Mesenchymal stem cell (in vitro differentiated cells and primary cell): ENCODE data around the gene SPTBN1.
"Not testable (repeated sequence)": the region's sequence is repeated elsewhere in the genome, so short reads cannot be mapped to it uniquely, and the experiment has no call there.

Experiments used
- DNase-seq: peaks from one replicate; pipeline ENCODE4 v3.0.0-alpha.2; 2013
- H2AFZ ChIP-seq: one replicate; pipeline ENCODE4 v1.6.1; 2013; ENCODE audit warnings: low read depth, mild to moderate bottlenecking, control low read depth, inconsistent platforms, low read length, moderate library complexity
- H2AK5ac ChIP-seq: 2 replicates; pipeline ENCODE4 v1.6.1; 2013; ENCODE audit warnings: low read length, moderate library complexity, mild to moderate bottlenecking, inconsistent platforms; ENCODE audit not compliant: severe bottlenecking
- H2BK120ac ChIP-seq: one replicate; pipeline ENCODE4 v1.6.1; 2013; ENCODE audit warnings: low read depth, mild to moderate bottlenecking, inconsistent platforms, low read length, moderate library complexity
- H2BK12ac ChIP-seq, 2 experiments: one replicate each; pipeline ENCODE4 v1.6.1; 2013; ENCODE audit warnings: inconsistent platforms in 2 of 2, low read length in 2 of 2, mild to moderate bottlenecking in 2 of 2, moderate library complexity in 2 of 2, control low read depth in 1 of 2
- H2BK15ac ChIP-seq: one replicate; pipeline ENCODE4 v1.6.1; 2013; ENCODE audit warnings: mild to moderate bottlenecking, low read depth, inconsistent platforms; ENCODE audit not compliant: poor library complexity, severe bottlenecking
- H2BK5ac ChIP-seq: 2 replicates; pipeline ENCODE4 v1.6.1; 2013; ENCODE audit warnings: low read depth, mild to moderate bottlenecking, low read length, control low read depth, inconsistent platforms; ENCODE audit not compliant: poor library complexity, severe bottlenecking
- H3K14ac ChIP-seq, 2 experiments: one replicate each; pipeline ENCODE4 v1.6.1; 2013; ENCODE audit warnings: inconsistent platforms in 2 of 2, low read length in 2 of 2, control low read depth in 1 of 2, mild to moderate bottlenecking in 1 of 2, moderate library complexity in 1 of 2
- H3K18ac ChIP-seq, 2 experiments: one replicate each; pipeline ENCODE4 v1.6.1; 2013; ENCODE audit warnings: inconsistent platforms in 2 of 2, low read length in 2 of 2, control low read depth in 1 of 2, low read depth in 1 of 2, mild to moderate bottlenecking in 1 of 2
- H3K23ac ChIP-seq, 2 experiments: one replicate each; pipeline ENCODE4 v1.6.1; 2013; ENCODE audit warnings: inconsistent platforms in 2 of 2, low read length in 2 of 2, mild to moderate bottlenecking in 2 of 2, moderate library complexity in 2 of 2, control low read depth in 1 of 2
- H3K27ac ChIP-seq: 2 replicates; pipeline ENCODE4 v1.5.1; 2013; ENCODE audit warnings: mild to moderate bottlenecking, moderate library complexity, low read length, control low read depth, inconsistent platforms; ENCODE audit not compliant: poor library complexity, severe bottlenecking
- H3K27me3 ChIP-seq, 2 experiments: 2 replicates each; pipeline versions ENCODE4 v1.6.1 to v1.7.0; 2013; ENCODE audit warnings: low read length in 2 of 2, mild to moderate bottlenecking in 2 of 2, moderate library complexity in 2 of 2, control low read depth in 1 of 2, inconsistent platforms in 1 of 2; ENCODE audit not compliant: control insufficient read depth in 1 of 2, insufficient read depth in 1 of 2
- H3K36me3 ChIP-seq, 2 experiments: 2 replicates each; pipeline versions ENCODE4 v1.6.1 to v1.7.0; 2013; ENCODE audit warnings: low read length in 2 of 2, control low read depth in 1 of 2, inconsistent platforms in 1 of 2, low read depth in 1 of 2, mild to moderate bottlenecking in 1 of 2; ENCODE audit not compliant: insufficient read depth in 2 of 2, control insufficient read depth in 1 of 2
- H3K4ac ChIP-seq, 2 experiments: one replicate each; pipeline ENCODE4 v1.6.1; 2013; ENCODE audit warnings: inconsistent platforms in 2 of 2, low read length in 2 of 2, mild to moderate bottlenecking in 2 of 2, moderate library complexity in 2 of 2, control low read depth in 1 of 2, low read depth in 1 of 2
- H3K4me1 ChIP-seq: 2 replicates; pipeline ENCODE4 v1.6.1; 2013; ENCODE audit warnings: low read depth, low read length, control low read depth; ENCODE audit not compliant: control insufficient read depth, insufficient read depth
- H3K4me2 ChIP-seq: 2 replicates; pipeline ENCODE4 v1.6.1; 2013; ENCODE audit warnings: low read length, mild to moderate bottlenecking, inconsistent platforms; ENCODE audit not compliant: poor library complexity, severe bottlenecking
- H3K4me3 ChIP-seq, 2 experiments: 2 replicates each; pipeline versions ENCODE4 v1.5.1 to v1.7.0; 2013; ENCODE audit warnings: low read length in 2 of 2, mild to moderate bottlenecking in 2 of 2, control low read depth in 1 of 2, low read depth in 1 of 2; ENCODE audit not compliant: insufficient read depth in 1 of 2
- H3K79me1 ChIP-seq: replicated peaks from 2 replicates; pipeline ENCODE4 v1.6.1; 2013; ENCODE audit warnings: mild to moderate bottlenecking, control low read depth, low read length, inconsistent platforms; ENCODE audit not compliant: poor library complexity, severe bottlenecking
- H3K9ac ChIP-seq: 2 replicates; pipeline ENCODE4 v1.7.0; 2013; ENCODE audit warnings: mild to moderate bottlenecking, low read length, moderate library complexity
- H3K9me3 ChIP-seq: 2 replicates; pipeline ENCODE4 v1.7.0; 2013; ENCODE audit warnings: mild to moderate bottlenecking, low read length; ENCODE audit not compliant: control insufficient read depth
- H4K8ac ChIP-seq: one replicate; pipeline ENCODE4 v1.6.1; 2013; ENCODE audit warnings: inconsistent platforms, mild to moderate bottlenecking, low read length, moderate library complexity
- H4K91ac ChIP-seq: one replicate; pipeline ENCODE4 v1.6.1; 2013; ENCODE audit warnings: mild to moderate bottlenecking, low read length, inconsistent platforms
- WGBS: methylation state at CpG from one replicate; pipeline ENCODE4 v1.1.7; 2013; ENCODE audit warnings: mixed read lengths; 5-methylcytosine and 5-hydroxymethylcytosine counted together

SPTBN1 gene

DNA sequence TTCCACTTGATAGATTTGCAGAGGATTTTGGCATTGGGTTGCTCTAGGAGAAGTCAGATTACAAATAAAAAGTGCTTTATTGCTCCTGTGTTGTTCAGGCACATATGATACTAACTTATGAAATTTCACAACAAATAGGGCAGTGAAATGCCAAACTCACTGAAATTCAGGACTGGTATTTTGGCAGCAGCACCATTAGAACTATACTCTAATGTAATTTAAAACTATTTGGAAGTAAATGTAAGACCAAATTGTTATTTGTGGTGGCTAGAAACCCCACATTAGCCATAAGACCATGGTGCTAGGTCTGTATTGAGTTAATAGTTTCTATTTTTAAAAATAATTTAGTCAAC lies 57.2 kb downstream of the SPTBN1 start:
- no peak overlapping the region for H3K4ac ChIP-seq
- H3K27ac ChIP-seq: no peak overlapping the region
- H3K4me3 ChIP-seq: no peak overlapping the region
- no peak overlapping the region for H4K8ac ChIP-seq
- H2BK5ac ChIP-seq: no peak overlapping the region
- H3K27me3 ChIP-seq: no peaks in the 10 kb centered on the region
- H3K4me1 ChIP-seq: peaks cover 4% of the 10 kb centered on the region
- no peak overlapping the region for H4K91ac ChIP-seq
- no peaks in the 10 kb centered on the region for H3K9me3 ChIP-seq
- no peak overlapping the region for H2BK120ac ChIP-seq
- peaks cover 2 to 7% of the 10 kb centered on the region in 2 experiments for H3K36me3 ChIP-seq
- no peak overlapping the region for H2AFZ ChIP-seq
- DNase-seq: no peak
- H3K18ac ChIP-seq: no peak overlapping the region
- no peak overlapping the region for H2AK5ac ChIP-seq
- H2BK12ac ChIP-seq: no peak overlapping the region
- H3K79me1 ChIP-seq: peaks cover 16% of the 10 kb centered on the region
- H2BK15ac ChIP-seq: no peak overlapping the region
- no peak overlapping the region for H3K9ac ChIP-seq
- H3K23ac ChIP-seq: no peak overlapping the region
- H3K14ac ChIP-seq: no peak overlapping the region
- no peak overlapping the region for H3K4me2 ChIP-seq

DNA sequence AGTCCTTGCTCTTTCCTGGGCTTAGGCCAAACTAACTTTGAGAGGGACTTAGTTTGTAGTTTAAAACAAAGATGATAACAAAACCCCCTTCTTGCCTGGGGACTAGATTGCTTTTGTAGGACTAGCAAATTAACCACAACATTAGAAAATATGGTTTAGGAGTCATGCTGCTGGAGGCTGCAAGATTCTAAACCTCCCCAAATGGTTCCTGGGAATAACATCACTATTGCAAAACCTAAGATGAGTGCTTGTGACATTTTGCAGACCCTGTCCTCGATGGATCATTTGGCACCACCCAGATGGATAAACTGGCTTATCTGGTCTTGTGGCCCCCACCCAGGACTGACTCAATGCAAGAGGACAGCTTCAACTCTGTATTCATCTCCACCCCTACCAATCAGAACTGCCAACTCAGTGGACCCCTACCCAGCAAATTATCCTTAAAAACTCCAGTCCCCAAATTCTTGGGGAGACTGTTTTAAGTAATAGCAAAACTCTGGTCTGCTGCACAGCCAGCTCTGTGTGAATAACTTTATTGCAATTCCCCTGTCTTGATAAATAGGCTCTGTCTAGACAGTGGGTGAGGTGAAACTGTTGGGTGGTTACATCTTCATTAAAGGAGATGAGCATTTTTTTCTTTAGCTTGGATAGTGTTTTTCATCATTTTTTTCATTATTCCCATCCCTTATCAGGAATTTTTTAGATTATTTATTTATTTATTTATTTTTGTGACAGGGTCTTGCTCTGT lies 58.9 kb downstream of the SPTBN1 start:
- Histone ChIP-seq H2AK5ac (no peak overlapping the region), H3K36me3 (peaks cover 2 to 7% of the 10 kb centered on the region in 2 experiments), H3K4me3 (no peak overlapping the region), H2BK5ac (no peak overlapping the region), H3K4me2 (no peak overlapping the region), H3K14ac (no peak overlapping the region), H3K4ac (peak overlapping the region in 1 of 2 experiments; percentile 30), H3K23ac (no peak overlapping the region), H3K18ac (no peak overlapping the region), H4K91ac (no peak overlapping the region), H3K9ac (no peak overlapping the region), H3K79me1 (peaks cover 16% of the 10 kb centered on the region), H3K27me3 (no peaks in the 10 kb centered on the region), H3K4me1 (peaks cover 10% of the 10 kb centered on the region), H2BK120ac (no peak overlapping the region), H2BK15ac (no peak overlapping the region), H2AFZ (no peak overlapping the region), H2BK12ac (no peak overlapping the region), H4K8ac (peak overlapping the region; percentile 51), H3K9me3 (no peaks in the 10 kb centered on the region), H3K27ac (no peak overlapping the region)
- no peak for DNase-seq
- 62% methylated on average over 1 of the region's 1 CpG for WGBS

- Histone ChIP-seq H3K4me2 (no peak overlapping the region), H2AFZ (no peak overlapping the region), H4K91ac (no peak overlapping the region), H3K14ac (no peak overlapping the region), H3K4ac (no peak overlapping the region), H2BK12ac (no peak overlapping the region), H2BK5ac (no peak overlapping the region), H3K27me3 (no peaks in the 10 kb centered on the region), H2BK15ac (no peak overlapping the region), H3K4me1 (peaks cover 16% of the 10 kb centered on the region), H3K4me3 (no peak overlapping the region), H3K23ac (no peak overlapping the region), H3K79me1 (peaks cover 14% of the 10 kb centered on the region), H3K36me3 (peaks cover 4 to 7% of the 10 kb centered on the region in 2 experiments), H3K9ac (no peak overlapping the region), H2BK120ac (no peak overlapping the region), H3K27ac (no peak overlapping the region), H4K8ac (no peak overlapping the region), H2AK5ac (no peak overlapping the region), H3K18ac (no peak overlapping the region), H3K9me3 (no peaks in the 10 kb centered on the region)
- WGBS: 85% methylated on average over 1 of the region's 2 CpGs
- DNase-seq: no peak
Observed at GRCh38 chr2:54516842-54517241, 60.7 kb downstream of the SPTBN1 start.

GRCh38 chr2:54518016-54518415 lies 61.9 kb downstream of the SPTBN1 start:
- 95% methylated on average over 4 of the region's 7 CpGs for WGBS
- H3K27ac ChIP-seq, H2AFZ ChIP-seq, H3K9ac ChIP-seq, H2BK5ac ChIP-seq, H2AK5ac ChIP-seq, H3K23ac ChIP-seq, H2BK15ac ChIP-seq, H3K14ac ChIP-seq, H2BK120ac ChIP-seq, H3K9me3 ChIP-seq, H4K91ac ChIP-seq, H3K4me2 ChIP-seq, H3K27me3 ChIP-seq, H3K36me3 ChIP-seq, H2BK12ac ChIP-seq, H3K4ac ChIP-seq, DNase-seq, H3K18ac ChIP-seq, H3K4me3 ChIP-seq, H4K8ac ChIP-seq: not testable (repeated sequence)
- Histone ChIP-seq H3K4me1 (peaks cover 16% of the 10 kb centered on the region), H3K79me1 (peaks cover 14% of the 10 kb centered on the region)
